Measurements from ENCODE around the gene KRAS.
"Not testable (repeated sequence)": the region's sequence is repeated elsewhere in the genome, so short reads cannot be mapped to it uniquely, and the experiment has no call there.

Gene KRAS

GRCh38 chr12:25250744-25251730 lies at the start of gene KRAS:
TSS of gene KRAS (minus strand) at chr12:25250929.
- DNase-seq (ENCODE audit: low spot score), result peak; percentile 92

GRCh38 chr12:25296381-25296780 lies 45.7 kb upstream of the KRAS start:
- no peak for DNase-seq (ENCODE audit: low spot score)

GRCh38 chr12:25295361-25295760 lies 44.6 kb upstream of the KRAS start:
- DNase-seq (ENCODE audit: low spot score), result no peak

GRCh38 chr12:25293653-25294052 lies 42.9 kb upstream of the KRAS start:
- DNase-seq (ENCODE audit: low spot score), result no peak

- not testable (repeated sequence) for DNase-seq (ENCODE audit: low spot score)
Observed at GRCh38 chr12:25292810-25293221, 42.1 kb upstream of the KRAS start.

GRCh38 chr12:25287610-25288009 lies 36.9 kb upstream of the KRAS start:
- DNase-seq (ENCODE audit: low spot score), result no peak

GRCh38 chr12:25286837-25287236 lies 36.1 kb upstream of the KRAS start:
- DNase-seq (ENCODE audit: low spot score), result no peak

GRCh38 chr12:25284024-25284423 lies 33.3 kb upstream of the KRAS start:
- no peak for DNase-seq (ENCODE audit: low spot score)

- no peak for DNase-seq (ENCODE audit: low spot score)
Observed at GRCh38 chr12:25283006-25283405, 32.3 kb upstream of the KRAS start.

GRCh38 chr12:25280082-25280481 lies 29.4 kb upstream of the KRAS start:
- no peak for DNase-seq (ENCODE audit: low spot score)

GRCh38 chr12:25278269-25278668 lies 27.5 kb upstream of the KRAS start:
- no peak for DNase-seq (ENCODE audit: low spot score)

- peak; percentile 26 for DNase-seq (ENCODE audit: low spot score)
Observed at GRCh38 chr12:25276199-25276937, 25.6 kb upstream of the KRAS start.

- no peak for DNase-seq (ENCODE audit: low spot score)
Observed at GRCh38 chr12:25271486-25272098, 20.9 kb upstream of the KRAS start.

- DNase-seq (ENCODE audit: low spot score), result no peak
Observed at GRCh38 chr12:25269701-25270100, 19.0 kb upstream of the KRAS start.

GRCh38 chr12:25266497-25266896 lies 15.8 kb upstream of the KRAS start:
- DNase-seq (ENCODE audit: low spot score), result no peak

GRCh38 chr12:25264862-25265261 lies 14.1 kb upstream of the KRAS start:
- no peak for DNase-seq (ENCODE audit: low spot score)

- DNase-seq (ENCODE audit: low spot score), result no peak
Observed at GRCh38 chr12:25264114-25264513, 13.4 kb upstream of the KRAS start.

GRCh38 chr12:25263594-25263993 lies 12.9 kb upstream of the KRAS start:
- DNase-seq (ENCODE audit: low spot score), result no peak

- no peak for DNase-seq (ENCODE audit: low spot score)
Observed at GRCh38 chr12:25262389-25263074, 11.8 kb upstream of the KRAS start.

GRCh38 chr12:25257590-25258324 lies 7.0 kb upstream of the KRAS start:
- no peak for DNase-seq (ENCODE audit: low spot score)

GRCh38 chr12:25256826-25257225 lies 6.1 kb upstream of the KRAS start:
- DNase-seq (ENCODE audit: low spot score), result no peak
